Measurements from ENCODE around the gene MMP3. TPM values are rescaled to one million over a fixed set of nuclear protein-coding genes. Genes with fewer than 3 reads are reported as not detected.

The MMP3 gene
- total and polyA plus RNA-seq, 2 experiments from 2014 or later = 0.68 TPM; not detected in 1

- Mint-ChIP-seq H3K36me3 (ENCODE audit: low read depth) (no peaks in the 10 kb centered on the region), H3K4me1 (no peaks in the 10 kb centered on the region), H3K9me3 (no peaks in the 10 kb centered on the region), H3K27me3 (ENCODE audit: insufficient read depth, low read depth, poor library complexity) (no peaks in the 10 kb centered on the region), H3K4me3 (no peak overlapping the region), H3K27ac (no peak overlapping the region)
- Histone ChIP-seq H3K36me3 (ENCODE audit: insufficient read depth) (no peaks in the 10 kb centered on the region), H3K9me2 (ENCODE audit: insufficient read depth) (no peaks in the 10 kb centered on the region), H3K79me2 (replicated peaks; ENCODE audit: insufficient read depth) (no peaks in the 10 kb centered on the region), H3F3A (replicated peaks; ENCODE audit: low read depth) (no peaks in the 10 kb centered on the region), H3K27ac (ENCODE audit: low read depth) (no peak overlapping the region), H3K4me3 (no peak overlapping the region), H3K4me1 (ENCODE audit: insufficient read depth) (no peaks in the 10 kb centered on the region), H2AFZ (no peak overlapping the region), H3K4me2 (no peak overlapping the region), H4K20me1 (replicated peaks; ENCODE audit: insufficient read depth) (no peaks in the 10 kb centered on the region), H3K27me3 (ENCODE audit: insufficient read depth) (no peaks in the 10 kb centered on the region)
- no peak for DNase-seq (ENCODE audit: low spot score)
- TF ChIP-seq, protein P1, sequence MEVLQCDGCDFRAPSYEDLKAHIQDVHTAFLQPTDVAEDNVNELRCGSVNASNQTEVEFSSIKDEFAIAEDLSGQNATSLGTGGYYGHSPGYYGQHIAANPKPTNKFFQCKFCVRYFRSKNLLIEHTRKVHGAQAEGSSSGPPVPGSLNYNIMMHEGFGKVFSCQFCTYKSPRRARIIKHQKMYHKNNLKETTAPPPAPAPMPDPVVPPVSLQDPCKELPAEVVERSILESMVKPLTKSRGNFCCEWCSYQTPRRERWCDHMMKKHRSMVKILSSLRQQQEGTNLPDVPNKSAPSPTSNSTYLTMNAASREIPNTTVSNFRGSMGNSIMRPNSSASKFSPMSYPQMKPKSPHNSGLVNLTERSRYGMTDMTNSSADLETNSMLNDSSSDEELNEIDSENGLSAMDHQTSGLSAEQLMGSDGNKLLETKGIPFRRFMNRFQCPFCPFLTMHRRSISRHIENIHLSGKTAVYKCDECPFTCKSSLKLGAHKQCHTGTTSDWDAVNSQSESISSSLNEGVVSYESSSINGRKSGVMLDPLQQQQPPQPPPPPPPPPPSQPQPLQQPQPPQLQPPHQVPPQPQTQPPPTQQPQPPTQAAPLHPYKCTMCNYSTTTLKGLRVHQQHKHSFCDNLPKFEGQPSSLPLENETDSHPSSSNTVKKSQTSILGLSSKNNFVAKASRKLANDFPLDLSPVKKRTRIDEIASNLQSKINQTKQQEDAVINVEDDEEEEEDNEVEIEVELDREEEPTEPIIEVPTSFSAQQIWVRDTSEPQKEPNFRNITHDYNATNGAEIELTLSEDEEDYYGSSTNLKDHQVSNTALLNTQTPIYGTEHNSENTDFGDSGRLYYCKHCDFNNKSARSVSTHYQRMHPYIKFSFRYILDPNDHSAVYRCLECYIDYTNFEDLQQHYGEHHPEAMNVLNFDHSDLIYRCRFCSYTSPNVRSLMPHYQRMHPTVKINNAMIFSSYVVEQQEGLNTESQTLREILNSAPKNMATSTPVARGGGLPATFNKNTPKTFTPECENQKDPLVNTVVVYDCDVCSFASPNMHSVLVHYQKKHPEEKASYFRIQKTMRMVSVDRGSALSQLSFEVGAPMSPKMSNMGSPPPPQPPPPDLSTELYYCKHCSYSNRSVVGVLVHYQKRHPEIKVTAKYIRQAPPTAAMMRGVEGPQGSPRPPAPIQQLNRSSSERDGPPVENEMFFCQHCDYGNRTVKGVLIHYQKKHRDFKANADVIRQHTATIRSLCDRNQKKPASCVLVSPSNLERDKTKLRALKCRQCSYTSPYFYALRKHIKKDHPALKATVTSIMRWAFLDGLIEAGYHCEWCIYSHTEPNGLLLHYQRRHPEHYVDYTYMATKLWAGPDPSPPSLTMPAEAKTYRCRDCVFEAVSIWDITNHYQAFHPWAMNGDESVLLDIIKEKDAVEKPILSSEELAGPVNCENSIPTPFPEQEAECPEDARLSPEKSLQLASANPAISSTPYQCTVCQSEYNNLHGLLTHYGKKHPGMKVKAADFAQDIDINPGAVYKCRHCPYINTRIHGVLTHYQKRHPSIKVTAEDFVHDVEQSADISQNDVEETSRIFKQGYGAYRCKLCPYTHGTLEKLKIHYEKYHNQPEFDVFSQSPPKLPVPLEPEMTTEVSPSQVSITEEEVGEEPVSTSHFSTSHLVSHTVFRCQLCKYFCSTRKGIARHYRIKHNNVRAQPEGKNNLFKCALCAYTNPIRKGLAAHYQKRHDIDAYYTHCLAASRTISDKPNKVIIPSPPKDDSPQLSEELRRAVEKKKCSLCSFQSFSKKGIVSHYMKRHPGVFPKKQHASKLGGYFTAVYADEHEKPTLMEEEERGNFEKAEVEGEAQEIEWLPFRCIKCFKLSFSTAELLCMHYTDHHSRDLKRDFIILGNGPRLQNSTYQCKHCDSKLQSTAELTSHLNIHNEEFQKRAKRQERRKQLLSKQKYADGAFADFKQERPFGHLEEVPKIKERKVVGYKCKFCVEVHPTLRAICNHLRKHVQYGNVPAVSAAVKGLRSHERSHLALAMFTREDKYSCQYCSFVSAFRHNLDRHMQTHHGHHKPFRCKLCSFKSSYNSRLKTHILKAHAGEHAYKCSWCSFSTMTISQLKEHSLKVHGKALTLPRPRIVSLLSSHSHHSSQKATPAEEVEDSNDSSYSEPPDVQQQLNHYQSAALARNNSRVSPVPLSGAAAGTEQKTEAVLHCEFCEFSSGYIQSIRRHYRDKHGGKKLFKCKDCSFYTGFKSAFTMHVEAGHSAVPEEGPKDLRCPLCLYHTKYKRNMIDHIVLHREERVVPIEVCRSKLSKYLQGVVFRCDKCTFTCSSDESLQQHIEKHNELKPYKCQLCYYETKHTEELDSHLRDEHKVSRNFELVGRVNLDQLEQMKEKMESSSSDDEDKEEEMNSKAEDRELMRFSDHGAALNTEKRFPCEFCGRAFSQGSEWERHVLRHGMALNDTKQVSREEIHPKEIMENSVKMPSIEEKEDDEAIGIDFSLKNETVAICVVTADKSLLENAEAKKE (CRISPR knock-in tag; IDR thresholded peaks at IDR 0.05) = no peak
- TF ChIP-seq, protein P2, sequence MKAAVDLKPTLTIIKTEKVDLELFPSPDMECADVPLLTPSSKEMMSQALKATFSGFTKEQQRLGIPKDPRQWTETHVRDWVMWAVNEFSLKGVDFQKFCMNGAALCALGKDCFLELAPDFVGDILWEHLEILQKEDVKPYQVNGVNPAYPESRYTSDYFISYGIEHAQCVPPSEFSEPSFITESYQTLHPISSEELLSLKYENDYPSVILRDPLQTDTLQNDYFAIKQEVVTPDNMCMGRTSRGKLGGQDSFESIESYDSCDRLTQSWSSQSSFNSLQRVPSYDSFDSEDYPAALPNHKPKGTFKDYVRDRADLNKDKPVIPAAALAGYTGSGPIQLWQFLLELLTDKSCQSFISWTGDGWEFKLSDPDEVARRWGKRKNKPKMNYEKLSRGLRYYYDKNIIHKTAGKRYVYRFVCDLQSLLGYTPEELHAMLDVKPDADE (IDR thresholded peaks at IDR 0.05) = no peak
- no peak for TF ChIP-seq STAT1 (IDR thresholded peaks at IDR 0.05; ENCODE audit: unreplicated experiment)
- no peak for TF ChIP-seq POLR2AphosphoS5 (IDR thresholded peaks at IDR 0.05; ENCODE audit: low read depth)
- no peak for TF ChIP-seq JUNB (IDR thresholded peaks at IDR 0.05; ENCODE audit: unreplicated experiment)
- TF ChIP-seq REST (IDR thresholded peaks at IDR 0.05; ENCODE audit: unreplicated experiment) = no peak
- no peak for TF ChIP-seq ZNF114 (CRISPR knock-in tag; IDR thresholded peaks at IDR 0.05)
- no peak for TF ChIP-seq EZH2phosphoT487 (IDR thresholded peaks at IDR 0.05; ENCODE audit: unreplicated experiment)
- no peak for TF ChIP-seq NANOG (IDR thresholded peaks at IDR 0.05; ENCODE audit: borderline replicate concordance)
- TF ChIP-seq ZNF331 (CRISPR knock-in tag; IDR thresholded peaks at IDR 0.05; ENCODE audit: low read depth) = no peak
- TF ChIP-seq CREB1 (CRISPR knock-in tag; IDR thresholded peaks at IDR 0.05; ENCODE audit: low read depth) = no peak
- TF ChIP-seq CTCF (conservative IDR thresholded peaks at IDR 0.05; ENCODE audit: low read depth in 2 of 2) = no peak
- TF ChIP-seq EZH2 (IDR thresholded peaks at IDR 0.05; ENCODE audit: low read depth, unreplicated experiment) = no peak
- ATAC-seq = no peak
These were observed 9.6 kb upstream of the MMP3 start for GRCh38 chr11:102853055-102853454.

Measured in GM23338 (cell line).